Endothelial cell (in vitro differentiated cells): ENCODE data around the gene RNF11. TPM values are rescaled to one million over a fixed set of nuclear protein-coding genes. Genes with fewer than 3 reads are reported as not detected.

ENCODE experiments used
- DNase-seq: peaks from one replicate; pipeline ENCODE4 v3.0.0; 2021; ENCODE audit warnings: low spot score
- H3K27ac Mint-ChIP-seq: one replicate; pipeline ENCODE4 v1.8.0; 2021; ENCODE audit warnings: mixed read lengths, inconsistent platforms; ENCODE audit not compliant: unreplicated experiment
- H3K27me3 Mint-ChIP-seq: one replicate; pipeline ENCODE4 v1.8.0; 2021; ENCODE audit warnings: mild to moderate bottlenecking, moderate library complexity, mixed read lengths, inconsistent platforms; ENCODE audit not compliant: unreplicated experiment
- H3K36me3 Mint-ChIP-seq: one replicate; pipeline ENCODE4 v1.8.0; 2021; ENCODE audit warnings: mild to moderate bottlenecking, low read depth, mixed read lengths, inconsistent platforms; ENCODE audit not compliant: unreplicated experiment
- H3K4me1 Mint-ChIP-seq: one replicate; pipeline ENCODE4 v1.8.0; 2021; ENCODE audit warnings: mild to moderate bottlenecking, mixed read lengths, inconsistent platforms; ENCODE audit not compliant: unreplicated experiment
- H3K4me3 Mint-ChIP-seq: one replicate; pipeline ENCODE4 v1.8.0; 2021; ENCODE audit warnings: mild to moderate bottlenecking, mixed read lengths, inconsistent platforms; ENCODE audit not compliant: unreplicated experiment
- H3K9me3 Mint-ChIP-seq: one replicate; pipeline ENCODE4 v1.8.0; 2021; ENCODE audit warnings: mixed read lengths, inconsistent platforms; ENCODE audit not compliant: unreplicated experiment
- CTCF ChIP-seq: fragments of 200-600 bp; sonication (generic); IDR thresholded peaks from one replicate; pipeline ENCODE4 v1.5.0; 2021; ENCODE audit warnings: antibody characterized with exemption; ENCODE audit not compliant: unreplicated experiment
- total RNA-seq: library from RNA; stranded (reverse); fragmentation: NEBNext Ultra II Directional; extraction: Animal tissue kit (Norgen Biotek cat#: 25700); gene quantifications from one replicate; pipeline ENCODE4 v1.2.1, GENCODE V29; 2021; ENCODE audit not compliant: unreplicated experiment

RNF11 gene
- total RNA-seq, 1 donor from 2014 or later: 74.1 TPM

- H3K9me3 Mint-ChIP-seq: no peaks in the 10 kb centered on the region
- no peak overlapping the region for H3K4me3 Mint-ChIP-seq
- H3K27ac Mint-ChIP-seq: no peak overlapping the region
- TF ChIP-seq CTCF: no peak
- peaks cover 3% of the 10 kb centered on the region for H3K27me3 Mint-ChIP-seq
- peaks cover 7% of the 10 kb centered on the region for H3K4me1 Mint-ChIP-seq
- no peak for DNase-seq
- H3K36me3 Mint-ChIP-seq: no peaks in the 10 kb centered on the region
Observed at GRCh38 chr1:51320967-51321923, 85.2 kb downstream of the RNF11 start.

GRCh38 chr1:51321924-51322280, 85.8 kb downstream of the RNF11 start:
- TF ChIP-seq CTCF: no peak

GRCh38 chr1:51322417-51323101, 86.5 kb downstream of the RNF11 start:
- Mint-ChIP-seq H3K27ac (no peak overlapping the region), H3K27me3 (peaks cover 3% of the 10 kb centered on the region), H3K36me3 (no peaks in the 10 kb centered on the region), H3K4me3 (no peak overlapping the region), H3K9me3 (no peaks in the 10 kb centered on the region), H3K4me1 (peaks cover 4% of the 10 kb centered on the region)
- DNase-seq: no peak
- no peak for TF ChIP-seq CTCF

More at GRCh38 chr1:51321924-51322280, 85.8 kb downstream of the RNF11 start:
- no peaks in the 10 kb centered on the region for H3K9me3 Mint-ChIP-seq
- no peak overlapping the region for H3K4me3 Mint-ChIP-seq
- no peak overlapping the region for H3K27ac Mint-ChIP-seq
- H3K4me1 Mint-ChIP-seq: peaks cover 4% of the 10 kb centered on the region
- H3K27me3 Mint-ChIP-seq: peaks cover 3% of the 10 kb centered on the region
- no peaks in the 10 kb centered on the region for H3K36me3 Mint-ChIP-seq
- no peak for DNase-seq

Other genes with a start within 250 kb of the RNF11 start
- gene C1orf185, start 134.0 kb upstream of the RNF11 start, total RNA-seq: not detected
- 0.95 TPM for gene TTC39A, start 94.3 kb downstream of the RNF11 start, total RNA-seq